Left hindlimb (tissue), 1 donor: Measurements from ENCODE around the gene OSBPL6.
"Not testable (repeated sequence)": the region's sequence is repeated elsewhere in the genome, so short reads cannot be mapped to it uniquely, and the experiment has no call there.

Source experiments
- DNase-seq: peaks from one replicate; pipeline ENCODE4 v3.0.0-alpha.2; 2018

The OSBPL6 gene

GRCh38 chr2:178414266-178415247 is 220.2 kb downstream of the OSBPL6 start:
- DNase-seq: peak; percentile 93

- DNase-seq: no peak
Measured at GRCh38 chr2:178415979-178416378, 221.7 kb downstream of the OSBPL6 start.

GRCh38 chr2:178417916-178418315 is 223.6 kb downstream of the OSBPL6 start:
- DNase-seq: no peak

GRCh38 chr2:178418426-178418825 is 224.1 kb downstream of the OSBPL6 start:
- DNase-seq: no peak

GRCh38 chr2:178419123-178419522 is 224.8 kb downstream of the OSBPL6 start:
- DNase-seq: no peak

- no peak for DNase-seq
Measured at GRCh38 chr2:178420463-178420999, 226.2 kb downstream of the OSBPL6 start.

- no peak for DNase-seq
Measured at GRCh38 chr2:178422097-178422496, 227.8 kb downstream of the OSBPL6 start.

GRCh38 chr2:178423746-178424145 is 229.4 kb downstream of the OSBPL6 start:
- DNase-seq: not testable (repeated sequence)

- DNase-seq: no peak
Measured at GRCh38 chr2:178425255-178425827, 231.0 kb downstream of the OSBPL6 start.

GRCh38 chr2:178426388-178426787 is 232.1 kb downstream of the OSBPL6 start:
- no peak for DNase-seq

GRCh38 chr2:178427458-178427857 is 233.1 kb downstream of the OSBPL6 start:
- DNase-seq: no peak

GRCh38 chr2:178428396-178428806 is 234.1 kb downstream of the OSBPL6 start:
- DNase-seq: no peak

- DNase-seq: no peak
Measured at GRCh38 chr2:178429336-178429735, 235.0 kb downstream of the OSBPL6 start.

GRCh38 chr2:178436662-178437061 is 242.3 kb downstream of the OSBPL6 start:
- DNase-seq: no peak

GRCh38 chr2:178441426-178441825 is 247.1 kb downstream of the OSBPL6 start:
- no peak for DNase-seq

- no peak for DNase-seq
Measured at GRCh38 chr2:178448968-178449661, 254.8 kb downstream of the OSBPL6 start.

GRCh38 chr2:178449700-178450523 is 255.6 kb downstream of the OSBPL6 start:
- no peak for DNase-seq

GRCh38 chr2:178450524-178450773 is 256.1 kb downstream of the OSBPL6 start:
- no peak for DNase-seq

- DNase-seq: peak; percentile 99
Measured at GRCh38 chr2:178450774-178451525, 256.6 kb downstream of the OSBPL6 start, which contains the start of the genes PJVK and PRKRA. Gene PJVK (plus strand): TSS chr2:178451378. CDS start chr2:178453410, 2,032 bp downstream. Gene PRKRA (minus strand): TSS chr2:178451175. CDS start chr2:178451030, 145 bp downstream.

- DNase-seq: no peak
Measured at GRCh38 chr2:178452334-178452733, 258.0 kb downstream of the OSBPL6 start.
